GM10248 (cell line): ENCODE results near the gene SMAD7.

Experiments
- CTCF ChIA-PET: fragments of 300-600 bp; sonication (Branson Sonifier 250); formaldehyde crosslinking; extraction: SDS; loops from one replicate; lab custom pipeline; 2021; ENCODE audit warnings: antibody characterized with exemption; lab: Yijun Ruan, JAX
- POLR2A ChIA-PET: fragments of 350-650 bp; sonication (Branson Sonifier 250); formaldehyde crosslinking; extraction: SDS; loops from one replicate; lab custom pipeline; 2020; ENCODE audit warnings: antibody characterized with exemption; lab: Yijun Ruan, JAX
- DNase-seq: peaks from one replicate; pipeline ENCODE4 v3.0.0; 2012; ENCODE audit errors: extremely low spot score
- TF ChIP-seq, protein P1 (sequence below): IDR thresholded peaks from 2 replicates; pipeline ENCODE4 v1.5.1; 2012; ENCODE audit warnings: mild to moderate bottlenecking, low read depth; ENCODE audit errors: extremely low read depth, missing control alignments, control extremely low read depth

SMAD7 gene

DNA sequence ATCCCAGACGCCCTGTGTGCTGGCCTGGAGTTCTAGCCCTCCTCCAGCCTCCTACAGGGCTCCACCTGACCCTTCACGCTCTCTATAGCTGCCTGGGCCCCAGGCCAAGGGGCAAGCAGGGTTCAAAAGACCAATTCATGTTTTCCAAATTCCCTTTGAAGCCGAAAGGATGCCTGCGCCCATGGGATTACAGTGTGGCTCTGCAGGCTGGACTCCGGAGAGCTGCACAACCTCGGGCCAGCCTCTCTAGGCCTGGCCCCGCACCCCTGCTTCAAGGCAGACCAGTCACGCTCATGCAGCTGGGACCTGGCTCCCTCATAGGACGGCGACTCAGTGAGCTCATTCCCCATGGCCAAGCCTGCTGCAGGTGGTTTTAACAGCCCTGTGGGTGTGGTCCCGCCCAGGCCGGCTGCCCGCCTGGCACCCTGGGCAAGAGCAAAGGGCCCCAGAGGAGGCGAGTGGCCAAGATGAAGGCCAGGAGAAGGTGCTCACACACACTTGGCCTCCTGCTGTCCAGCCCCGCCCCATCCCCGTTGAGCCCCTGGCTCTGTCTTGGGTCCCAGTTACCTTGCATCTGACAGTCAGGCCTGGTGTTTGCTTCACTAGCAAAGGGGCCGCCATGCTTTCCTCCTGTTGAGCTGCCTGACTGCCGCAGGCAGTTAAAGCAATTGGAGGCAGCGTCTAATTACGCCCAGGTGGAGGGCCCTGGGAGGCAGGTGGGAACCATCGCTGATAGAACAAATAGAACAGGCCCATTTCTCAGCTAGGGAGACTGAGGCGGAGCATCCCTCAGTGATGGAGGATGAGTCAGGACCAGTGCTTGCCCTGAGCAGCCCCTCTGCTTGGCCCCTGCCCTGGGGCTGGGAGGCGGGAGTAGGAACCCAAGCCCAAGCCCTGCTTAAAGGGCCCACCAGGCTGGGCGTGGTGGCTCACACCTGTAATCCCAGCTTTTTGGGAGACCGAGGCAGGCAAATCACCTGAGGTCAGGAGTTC is 56.9 kb downstream of the SMAD7 start:
- ChIA-PET CTCF (no interaction called here), POLR2A (no interaction called here)
- TF ChIP-seq, protein P1, sequence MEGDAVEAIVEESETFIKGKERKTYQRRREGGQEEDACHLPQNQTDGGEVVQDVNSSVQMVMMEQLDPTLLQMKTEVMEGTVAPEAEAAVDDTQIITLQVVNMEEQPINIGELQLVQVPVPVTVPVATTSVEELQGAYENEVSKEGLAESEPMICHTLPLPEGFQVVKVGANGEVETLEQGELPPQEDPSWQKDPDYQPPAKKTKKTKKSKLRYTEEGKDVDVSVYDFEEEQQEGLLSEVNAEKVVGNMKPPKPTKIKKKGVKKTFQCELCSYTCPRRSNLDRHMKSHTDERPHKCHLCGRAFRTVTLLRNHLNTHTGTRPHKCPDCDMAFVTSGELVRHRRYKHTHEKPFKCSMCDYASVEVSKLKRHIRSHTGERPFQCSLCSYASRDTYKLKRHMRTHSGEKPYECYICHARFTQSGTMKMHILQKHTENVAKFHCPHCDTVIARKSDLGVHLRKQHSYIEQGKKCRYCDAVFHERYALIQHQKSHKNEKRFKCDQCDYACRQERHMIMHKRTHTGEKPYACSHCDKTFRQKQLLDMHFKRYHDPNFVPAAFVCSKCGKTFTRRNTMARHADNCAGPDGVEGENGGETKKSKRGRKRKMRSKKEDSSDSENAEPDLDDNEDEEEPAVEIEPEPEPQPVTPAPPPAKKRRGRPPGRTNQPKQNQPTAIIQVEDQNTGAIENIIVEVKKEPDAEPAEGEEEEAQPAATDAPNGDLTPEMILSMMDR = no peak
- DNase-seq = no peak

DNA sequence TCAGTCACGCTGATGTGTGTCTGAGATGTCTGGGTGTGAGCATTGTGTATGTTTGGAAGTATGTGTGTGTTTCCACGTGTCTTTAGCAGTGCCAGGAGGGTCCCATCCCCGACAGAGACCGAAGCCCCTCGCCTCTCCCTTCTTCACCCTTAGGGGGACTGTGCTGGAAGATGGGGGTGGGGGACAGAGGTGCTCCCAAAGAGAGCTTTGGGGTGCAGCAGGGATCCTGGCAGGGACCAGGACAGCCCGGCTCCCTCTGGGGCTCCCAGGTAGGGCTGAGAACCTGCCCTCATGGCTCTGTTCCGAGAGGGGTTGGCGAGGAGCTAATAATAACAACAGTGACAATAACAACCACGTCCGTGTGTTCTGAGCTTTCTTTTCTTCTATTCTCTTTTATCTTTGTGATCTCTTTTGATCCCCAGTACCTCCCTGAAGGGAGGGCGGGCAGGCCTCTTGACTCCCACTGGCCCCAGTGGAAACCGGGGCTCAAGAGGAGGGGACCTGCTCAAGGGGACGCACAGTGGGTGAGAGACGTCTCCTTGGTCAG is 57.6 kb downstream of the SMAD7 start:
- POLR2A ChIA-PET = no interaction called here
- DNase-seq = no peak
- CTCF ChIA-PET = no interaction called here
- TF ChIP-seq, protein P1 = no peak

GRCh38 chr18:48892146-48892855 is 58.5 kb downstream of the SMAD7 start:
- CTCF ChIA-PET = interaction anchor here (0.7 to 1.2 kb wide), 4 partner anchors 12 to 21 kb away, joined by 3 to 4 read pairs (median 4); no protein-coding TSS in a partner anchor
- DNase-seq = no peak
- POLR2A ChIA-PET = no interaction called here
- TF ChIP-seq, protein P1 = no peak

DNA sequence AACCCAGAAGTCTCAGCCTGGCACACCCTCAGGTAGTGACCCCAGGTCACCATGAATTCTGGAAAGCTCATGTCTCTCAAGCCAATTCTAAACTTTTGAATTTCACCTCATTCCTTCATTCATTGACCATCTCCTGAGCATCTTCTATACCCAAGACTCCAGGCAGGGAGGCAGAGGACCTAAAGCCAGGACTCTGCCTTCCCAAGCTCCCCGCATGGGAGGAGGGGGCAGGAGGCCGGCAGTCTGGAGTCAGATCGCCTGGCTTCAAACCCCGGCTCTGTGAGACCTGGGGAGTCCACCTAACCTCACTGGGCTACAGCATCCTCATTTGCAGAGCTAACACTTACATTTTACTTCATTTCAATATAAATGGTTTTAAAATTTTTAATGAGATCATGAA is 59.0 kb downstream of the SMAD7 start:
- ChIA-PET POLR2A (interaction anchor here (0.7 kb wide), 1 partner anchor 61 kb away, joined by 3 read pairs; no protein-coding TSS in a partner anchor), CTCF (interaction anchor here (0.7 to 1.2 kb wide), 4 partner anchors 11 to 22 kb away, joined by 3 to 4 read pairs (median 4); no protein-coding TSS in a partner anchor)
- TF ChIP-seq, protein P1 = no peak
- no peak for DNase-seq

DNA sequence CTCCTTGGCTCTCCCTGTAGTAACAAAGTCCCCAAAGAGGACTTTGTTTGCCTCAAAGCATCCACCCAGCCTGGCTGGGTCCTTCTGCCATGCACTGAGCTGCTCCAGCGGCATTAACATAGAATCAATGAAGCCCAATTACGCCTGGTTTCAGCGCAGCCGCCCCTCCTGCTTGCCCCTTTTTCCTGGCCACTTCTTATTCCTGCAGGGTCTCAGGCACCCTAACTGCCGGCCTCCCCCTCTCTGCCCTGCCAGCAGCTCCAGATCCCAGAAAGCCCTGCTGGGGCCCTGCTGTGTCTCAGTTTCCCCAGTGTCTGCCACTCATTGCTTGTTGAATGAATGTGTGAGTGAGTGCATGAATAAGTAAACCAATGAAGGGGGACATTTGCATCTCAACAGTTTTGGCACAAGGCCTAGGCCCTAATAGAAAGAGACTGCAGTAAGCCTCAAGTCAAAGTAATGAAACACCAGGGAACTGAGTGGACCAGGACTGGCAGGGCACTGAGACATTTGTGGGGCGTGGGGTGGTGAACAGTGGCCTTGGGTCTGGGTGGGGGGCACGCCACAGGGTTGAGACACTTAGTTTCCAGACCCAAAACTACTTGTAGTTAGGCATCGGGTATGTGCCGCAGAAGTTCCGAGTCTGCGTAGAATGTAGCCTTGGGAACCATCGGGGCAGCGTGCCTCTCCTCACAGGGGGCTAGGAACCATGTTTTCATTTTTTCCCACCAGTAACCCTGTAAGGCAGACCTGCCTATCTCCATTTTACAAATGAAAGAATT is 60.6 kb downstream of the SMAD7 start:
- CTCF ChIA-PET = no interaction called here
- DNase-seq = no peak
- POLR2A ChIA-PET = no interaction called here
- TF ChIP-seq, protein P1 = no peak
